ENCODE results near the gene C5AR2.

C5AR2 gene

GRCh38 chr19:47310323-47310722 lies 21.7 kb upstream of the C5AR2 start:
- Histone ChIP-seq H3K9ac (ENCODE audit: low read depth, low read length) (no peak overlapping the region), H3K27me3 (ENCODE audit: control insufficient read depth, insufficient read depth, low read length) (no peaks in the 10 kb centered on the region), H3K9me3 (ENCODE audit: control insufficient read depth, insufficient read depth, low read length) (no peaks in the 10 kb centered on the region)

GRCh38 chr19:47310819-47311218 lies 21.2 kb upstream of the C5AR2 start:
- Histone ChIP-seq H3K4me3 (ENCODE audit: low read depth, low read length) (no peak overlapping the region), H3K27me3 (ENCODE audit: control insufficient read depth, insufficient read depth, low read length) (no peaks in the 10 kb centered on the region), H3K9me3 (ENCODE audit: control insufficient read depth, insufficient read depth, low read length) (no peaks in the 10 kb centered on the region), H3K36me3 (ENCODE audit: control insufficient read depth, insufficient read depth, low read length) (no peaks in the 10 kb centered on the region), H3K27ac (ENCODE audit: low read depth, low read length) (no peak overlapping the region), H3K4me1 (ENCODE audit: control insufficient read depth, insufficient read depth, low read length) (no peaks in the 10 kb centered on the region), H3K9ac (ENCODE audit: low read depth, low read length) (no peak overlapping the region)

More at GRCh38 chr19:47310323-47310722, 21.7 kb upstream of the C5AR2 start:
- Histone ChIP-seq H3K4me1 (ENCODE audit: control insufficient read depth, insufficient read depth, low read length) (no peaks in the 10 kb centered on the region), H3K36me3 (ENCODE audit: control insufficient read depth, insufficient read depth, low read length) (no peaks in the 10 kb centered on the region), H3K27ac (ENCODE audit: low read depth, low read length) (no peak overlapping the region), H3K4me3 (ENCODE audit: low read depth, low read length) (no peak overlapping the region)

- H3K4me3 ChIP-seq (ENCODE audit: low read depth, low read length), result no peak overlapping the region
- H3K9me3 ChIP-seq (ENCODE audit: control insufficient read depth, insufficient read depth, low read length), result no peaks in the 10 kb centered on the region
- H3K4me1 ChIP-seq (ENCODE audit: control insufficient read depth, insufficient read depth, low read length), result no peaks in the 10 kb centered on the region
These were observed 19.5 kb upstream of the C5AR2 start for GRCh38 chr19:47312366-47313006.

GRCh38 chr19:47313754-47314295 lies 18.1 kb upstream of the C5AR2 start:
- no peaks in the 10 kb centered on the region for H3K9me3 ChIP-seq (ENCODE audit: control insufficient read depth, insufficient read depth, low read length)
- H3K4me3 ChIP-seq (ENCODE audit: low read depth, low read length), result no peak overlapping the region
- H3K36me3 ChIP-seq (ENCODE audit: control insufficient read depth, insufficient read depth, low read length), result no peaks in the 10 kb centered on the region
- no peaks in the 10 kb centered on the region for H3K27me3 ChIP-seq (ENCODE audit: control insufficient read depth, insufficient read depth, low read length)
- H3K27ac ChIP-seq (ENCODE audit: low read depth, low read length), result no peak overlapping the region
- no peaks in the 10 kb centered on the region for H3K4me1 ChIP-seq (ENCODE audit: control insufficient read depth, insufficient read depth, low read length)
- no peak overlapping the region for H3K9ac ChIP-seq (ENCODE audit: low read depth, low read length)

More at GRCh38 chr19:47312366-47313006, 19.5 kb upstream of the C5AR2 start:
- H3K27ac ChIP-seq (ENCODE audit: low read depth, low read length), result no peak overlapping the region
- H3K36me3 ChIP-seq (ENCODE audit: control insufficient read depth, insufficient read depth, low read length), result no peaks in the 10 kb centered on the region
- no peak overlapping the region for H3K9ac ChIP-seq (ENCODE audit: low read depth, low read length)
- no peaks in the 10 kb centered on the region for H3K27me3 ChIP-seq (ENCODE audit: control insufficient read depth, insufficient read depth, low read length)

GRCh38 chr19:47315125-47315821 lies 16.7 kb upstream of the C5AR2 start:
- Histone ChIP-seq H3K9me3 (ENCODE audit: control insufficient read depth, insufficient read depth, low read length) (no peaks in the 10 kb centered on the region), H3K36me3 (ENCODE audit: control insufficient read depth, insufficient read depth, low read length) (no peaks in the 10 kb centered on the region), H3K27me3 (ENCODE audit: control insufficient read depth, insufficient read depth, low read length) (no peaks in the 10 kb centered on the region), H3K4me1 (ENCODE audit: control insufficient read depth, insufficient read depth, low read length) (no peaks in the 10 kb centered on the region), H3K4me3 (ENCODE audit: low read depth, low read length) (no peak overlapping the region), H3K27ac (ENCODE audit: low read depth, low read length) (no peak overlapping the region), H3K9ac (ENCODE audit: low read depth, low read length) (no peak overlapping the region)

GRCh38 chr19:47316513-47316912 lies 15.5 kb upstream of the C5AR2 start:
- H3K4me1 ChIP-seq (ENCODE audit: control insufficient read depth, insufficient read depth, low read length), result no peaks in the 10 kb centered on the region
- H3K9me3 ChIP-seq (ENCODE audit: control insufficient read depth, insufficient read depth, low read length), result no peaks in the 10 kb centered on the region
- no peak overlapping the region for H3K9ac ChIP-seq (ENCODE audit: low read depth, low read length)
- no peak overlapping the region for H3K27ac ChIP-seq (ENCODE audit: low read depth, low read length)
- no peak overlapping the region for H3K4me3 ChIP-seq (ENCODE audit: low read depth, low read length)
- H3K36me3 ChIP-seq (ENCODE audit: control insufficient read depth, insufficient read depth, low read length), result no peaks in the 10 kb centered on the region
- H3K27me3 ChIP-seq (ENCODE audit: control insufficient read depth, insufficient read depth, low read length), result no peaks in the 10 kb centered on the region

GRCh38 chr19:47319923-47320871 lies 11.8 kb upstream of the C5AR2 start:
- Histone ChIP-seq H3K9me3 (ENCODE audit: control insufficient read depth, insufficient read depth, low read length) (no peaks in the 10 kb centered on the region), H3K4me1 (ENCODE audit: control insufficient read depth, insufficient read depth, low read length) (no peaks in the 10 kb centered on the region), H3K27me3 (ENCODE audit: control insufficient read depth, insufficient read depth, low read length) (no peaks in the 10 kb centered on the region), H3K27ac (ENCODE audit: low read depth, low read length) (no peak overlapping the region), H3K36me3 (ENCODE audit: control insufficient read depth, insufficient read depth, low read length) (no peaks in the 10 kb centered on the region), H3K4me3 (ENCODE audit: low read depth, low read length) (no peak overlapping the region), H3K9ac (ENCODE audit: low read depth, low read length) (no peak overlapping the region)

- H3K4me3 ChIP-seq (ENCODE audit: low read depth, low read length), result no peak overlapping the region
- no peak overlapping the region for H3K27ac ChIP-seq (ENCODE audit: low read depth, low read length)
- H3K36me3 ChIP-seq (ENCODE audit: control insufficient read depth, insufficient read depth, low read length), result no peaks in the 10 kb centered on the region
- H3K9ac ChIP-seq (ENCODE audit: low read depth, low read length), result no peak overlapping the region
- H3K27me3 ChIP-seq (ENCODE audit: control insufficient read depth, insufficient read depth, low read length), result no peaks in the 10 kb centered on the region
- no peaks in the 10 kb centered on the region for H3K9me3 ChIP-seq (ENCODE audit: control insufficient read depth, insufficient read depth, low read length)
- no peaks in the 10 kb centered on the region for H3K4me1 ChIP-seq (ENCODE audit: control insufficient read depth, insufficient read depth, low read length)
These were observed 10.3 kb upstream of the C5AR2 start for GRCh38 chr19:47321630-47322029.

GRCh38 chr19:47322058-47322457 lies 9.9 kb upstream of the C5AR2 start:
- H3K9me3 ChIP-seq (ENCODE audit: control insufficient read depth, insufficient read depth, low read length), result no peaks in the 10 kb centered on the region
- H3K27ac ChIP-seq (ENCODE audit: low read depth, low read length), result no peak overlapping the region
- no peak overlapping the region for H3K4me3 ChIP-seq (ENCODE audit: low read depth, low read length)
- no peaks in the 10 kb centered on the region for H3K4me1 ChIP-seq (ENCODE audit: control insufficient read depth, insufficient read depth, low read length)
- no peaks in the 10 kb centered on the region for H3K27me3 ChIP-seq (ENCODE audit: control insufficient read depth, insufficient read depth, low read length)
- H3K36me3 ChIP-seq (ENCODE audit: control insufficient read depth, insufficient read depth, low read length), result no peaks in the 10 kb centered on the region
- no peak overlapping the region for H3K9ac ChIP-seq (ENCODE audit: low read depth, low read length)

GRCh38 chr19:47323409-47323808 lies 8.6 kb upstream of the C5AR2 start:
- Histone ChIP-seq H3K9me3 (ENCODE audit: control insufficient read depth, insufficient read depth, low read length) (no peaks in the 10 kb centered on the region), H3K27me3 (ENCODE audit: control insufficient read depth, insufficient read depth, low read length) (no peaks in the 10 kb centered on the region), H3K9ac (ENCODE audit: low read depth, low read length) (no peak overlapping the region), H3K36me3 (ENCODE audit: control insufficient read depth, insufficient read depth, low read length) (no peaks in the 10 kb centered on the region), H3K4me1 (ENCODE audit: control insufficient read depth, insufficient read depth, low read length) (no peaks in the 10 kb centered on the region), H3K4me3 (ENCODE audit: low read depth, low read length) (no peak overlapping the region), H3K27ac (ENCODE audit: low read depth, low read length) (no peak overlapping the region)

Data from HUES48 (cell line).